Esophagus muscularis mucosa (tissue), 4 donors: Measurements from ENCODE around the gene ACSF3.

Experiments
- CTCF ChIP-seq, 3 experiments: fragments of 200-600 bp in 2 of 3; fragments of 450-650 bp in 1 of 3; sonication (generic) in 2 of 3; IDR thresholded peaks; one replicate each; pipeline ENCODE4 v1.5.1; 2017 to 2019; ENCODE audit warnings: antibody characterized with exemption in 3 of 3, mild to moderate bottlenecking in 2 of 3, moderate library complexity in 1 of 3
- EP300 ChIP-seq: sonication (generic); formaldehyde crosslinking; IDR thresholded peaks from one replicate; pipeline ENCODE4 v1.6.1; 2017; ENCODE audit warnings: antibody characterized with exemption
- POLR2A ChIP-seq: fragments of 450-650 bp; IDR thresholded peaks from one replicate; pipeline ENCODE4 v1.6.1; 2017; ENCODE audit warnings: antibody characterized with exemption, moderate library complexity, mild to moderate bottlenecking, low read depth
- POLR2AphosphoS5 ChIP-seq, 2 donors: sonication (generic); formaldehyde crosslinking; IDR thresholded peaks; one replicate each; pipeline ENCODE4 v1.6.1; 2017; ENCODE audit warnings: antibody characterized with exemption in 2 of 2

DNA sequence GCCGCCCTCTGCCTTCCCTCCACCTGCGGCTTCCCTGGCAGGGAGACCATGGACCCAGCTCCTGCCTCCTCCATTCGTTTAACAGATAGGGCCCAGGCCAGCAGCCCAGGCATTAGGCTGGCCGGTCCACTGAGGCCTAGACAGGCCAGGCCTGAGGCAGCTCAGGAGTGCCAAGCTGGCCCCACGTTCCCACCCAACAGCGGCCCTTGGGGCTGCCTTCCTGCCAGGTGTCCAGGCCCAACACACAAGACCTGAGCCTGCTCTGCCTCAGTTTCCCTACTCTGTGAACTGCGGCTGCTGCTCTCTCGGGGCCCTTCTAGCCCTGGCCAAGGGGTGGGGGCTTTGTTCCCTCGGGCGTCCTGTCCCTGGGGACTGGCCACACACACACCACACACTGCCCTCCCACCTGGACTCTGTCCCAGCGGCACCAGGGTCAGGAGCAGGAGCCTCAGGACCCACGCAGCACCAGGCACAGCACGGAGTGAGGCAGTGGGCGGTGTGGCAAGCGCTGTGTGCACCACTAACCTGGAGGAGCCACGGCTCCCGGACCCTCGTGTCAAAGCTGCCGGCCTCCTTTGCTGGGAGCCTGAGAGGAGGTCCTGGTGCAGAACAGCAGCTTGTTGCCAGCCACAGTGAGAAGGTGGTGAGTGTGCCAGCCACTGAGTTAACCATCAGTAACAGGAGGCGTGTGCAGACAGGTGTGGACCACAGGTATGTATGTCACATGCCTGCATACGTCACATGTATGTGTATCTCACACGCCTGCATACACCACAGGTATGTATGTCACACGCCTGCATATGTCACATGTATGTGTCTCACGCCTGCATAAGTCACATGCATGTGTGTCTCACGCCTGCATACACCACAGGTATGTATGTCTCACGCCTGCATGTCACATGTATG lies 63.3 kb downstream of the ACSF3 start:
- TF ChIP-seq CTCF (IDR thresholded peaks at IDR 0.05) (no peak), POLR2AphosphoS5 (IDR thresholded peaks at IDR 0.05) (no peak), POLR2A (no peak), EP300 (no peak)
